Ishikawa (cell line): ENCODE measurements around the gene ETV3.

Experiments
- CEBPB ChIP-seq: IDR thresholded peaks from 2 replicates; pipeline ENCODE4 v1.6.1; 2012
- CREB1 ChIP-seq: IDR thresholded peaks from 2 replicates; pipeline ENCODE4 v1.6.1; 2012; ENCODE audit warnings: low read depth
- EGR1 ChIP-seq: IDR thresholded peaks from 2 replicates; pipeline ENCODE4 v1.6.1; 2012
- EP300 ChIP-seq: IDR thresholded peaks from 2 replicates; pipeline ENCODE4 v1.6.1; 2012; ENCODE audit warnings: borderline replicate concordance
- FOXM1 ChIP-seq: IDR thresholded peaks from 2 replicates; pipeline ENCODE4 v1.6.1; 2012; ENCODE audit warnings: low read depth, borderline replicate concordance
- MAX ChIP-seq: IDR thresholded peaks from 2 replicates; pipeline ENCODE4 v1.6.1; 2012
- NFIC ChIP-seq: IDR thresholded peaks from 2 replicates; pipeline ENCODE4 v1.6.1; 2012
- RAD21 ChIP-seq: IDR thresholded peaks from 2 replicates; pipeline ENCODE4 v1.6.1; 2012; ENCODE audit warnings: low read depth
- TAF1 ChIP-seq: IDR thresholded peaks from 2 replicates; pipeline ENCODE4 v1.6.1; 2012; ENCODE audit warnings: low read depth, mild to moderate bottlenecking
- TCF12 ChIP-seq: IDR thresholded peaks from 2 replicates; pipeline ENCODE4 v1.6.1; 2012; ENCODE audit warnings: low read depth
- TEAD4 ChIP-seq: IDR thresholded peaks from 2 replicates; pipeline ENCODE4 v1.6.1; 2012
- USF1 ChIP-seq: IDR thresholded peaks from 2 replicates; pipeline ENCODE4 v1.6.1; 2012
- YY1 ChIP-seq: IDR thresholded peaks from 2 replicates; pipeline ENCODE4 v1.6.1; 2012; ENCODE audit warnings: low read depth
- ZBTB7A ChIP-seq: IDR thresholded peaks from 2 replicates; pipeline ENCODE4 v1.6.1; 2012; ENCODE audit warnings: low read depth
- TF ChIP-seq, protein P1 (sequence below): IDR thresholded peaks from 2 replicates; pipeline ENCODE4 v1.6.1; 2012; ENCODE audit warnings: low read depth, mild to moderate bottlenecking

ETV3 gene

DNA sequence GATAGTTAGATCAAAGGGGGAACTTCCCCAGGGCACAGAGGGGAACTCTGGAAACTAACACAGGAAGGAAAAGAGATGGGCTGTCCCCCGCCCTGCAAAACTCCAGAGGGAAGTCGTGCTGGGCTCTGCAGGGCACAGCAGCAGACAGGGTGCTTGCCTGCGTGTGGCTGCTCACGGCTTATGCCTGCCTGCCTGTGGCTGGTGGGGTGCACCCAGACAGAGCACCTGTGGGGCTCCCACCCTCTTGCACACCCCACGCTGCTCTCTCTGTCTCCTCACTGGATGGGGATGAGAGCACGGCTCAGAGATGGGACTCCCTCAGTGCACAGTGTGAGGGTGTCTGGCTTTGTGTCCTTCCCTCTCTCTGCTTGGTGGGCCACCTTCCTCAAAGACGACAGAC lies 25.1 kb downstream of the ETV3 start:
- TF ChIP-seq RAD21 (no peak), EGR1 (no peak), TAF1 (no peak)

DNA sequence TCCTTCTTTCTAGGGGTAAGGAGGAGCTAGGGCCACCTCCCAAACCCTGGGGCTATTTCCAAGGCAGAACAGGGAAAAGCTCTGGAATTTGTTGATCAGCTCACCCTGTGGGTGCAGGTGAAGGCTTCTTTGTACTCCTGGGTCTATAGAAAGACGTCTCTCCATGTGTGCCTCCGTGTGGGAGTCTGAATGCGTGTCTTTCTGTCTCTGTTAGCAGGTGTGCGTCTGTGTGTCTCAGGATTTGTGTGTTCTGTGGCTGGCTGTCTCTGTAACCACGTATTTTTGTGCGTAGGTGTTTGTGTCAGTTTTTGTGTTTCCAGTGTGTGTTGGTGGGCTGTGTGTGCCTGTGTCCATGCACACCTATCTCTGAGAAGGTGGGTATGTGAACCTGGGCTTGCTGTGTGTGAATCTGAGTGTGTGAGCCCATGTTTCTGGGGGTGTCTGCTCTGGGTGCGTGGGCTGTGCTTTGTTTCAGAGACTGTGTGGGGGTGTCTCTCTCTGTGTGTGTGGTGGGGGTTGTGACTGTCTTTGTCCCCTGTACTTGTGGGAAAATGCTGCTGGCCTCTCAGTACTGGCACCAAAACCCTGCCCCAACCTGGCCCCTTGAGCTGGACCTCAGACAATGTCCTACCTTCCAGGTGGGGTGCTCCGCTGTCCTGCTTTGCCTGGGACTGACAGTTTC lies 25.9 kb downstream of the ETV3 start:
- TF ChIP-seq MAX (no peak), TAF1 (no peak), YY1 (no peak), USF1 (no peak), FOXM1 (no peak), CREB1 (no peak), TEAD4 (no peak), TCF12 (no peak), ZBTB7A (no peak), CEBPB (no peak), EGR1 (no peak), NFIC (no peak), EP300 (no peak), RAD21 (no peak)
- TF ChIP-seq, protein P1, sequence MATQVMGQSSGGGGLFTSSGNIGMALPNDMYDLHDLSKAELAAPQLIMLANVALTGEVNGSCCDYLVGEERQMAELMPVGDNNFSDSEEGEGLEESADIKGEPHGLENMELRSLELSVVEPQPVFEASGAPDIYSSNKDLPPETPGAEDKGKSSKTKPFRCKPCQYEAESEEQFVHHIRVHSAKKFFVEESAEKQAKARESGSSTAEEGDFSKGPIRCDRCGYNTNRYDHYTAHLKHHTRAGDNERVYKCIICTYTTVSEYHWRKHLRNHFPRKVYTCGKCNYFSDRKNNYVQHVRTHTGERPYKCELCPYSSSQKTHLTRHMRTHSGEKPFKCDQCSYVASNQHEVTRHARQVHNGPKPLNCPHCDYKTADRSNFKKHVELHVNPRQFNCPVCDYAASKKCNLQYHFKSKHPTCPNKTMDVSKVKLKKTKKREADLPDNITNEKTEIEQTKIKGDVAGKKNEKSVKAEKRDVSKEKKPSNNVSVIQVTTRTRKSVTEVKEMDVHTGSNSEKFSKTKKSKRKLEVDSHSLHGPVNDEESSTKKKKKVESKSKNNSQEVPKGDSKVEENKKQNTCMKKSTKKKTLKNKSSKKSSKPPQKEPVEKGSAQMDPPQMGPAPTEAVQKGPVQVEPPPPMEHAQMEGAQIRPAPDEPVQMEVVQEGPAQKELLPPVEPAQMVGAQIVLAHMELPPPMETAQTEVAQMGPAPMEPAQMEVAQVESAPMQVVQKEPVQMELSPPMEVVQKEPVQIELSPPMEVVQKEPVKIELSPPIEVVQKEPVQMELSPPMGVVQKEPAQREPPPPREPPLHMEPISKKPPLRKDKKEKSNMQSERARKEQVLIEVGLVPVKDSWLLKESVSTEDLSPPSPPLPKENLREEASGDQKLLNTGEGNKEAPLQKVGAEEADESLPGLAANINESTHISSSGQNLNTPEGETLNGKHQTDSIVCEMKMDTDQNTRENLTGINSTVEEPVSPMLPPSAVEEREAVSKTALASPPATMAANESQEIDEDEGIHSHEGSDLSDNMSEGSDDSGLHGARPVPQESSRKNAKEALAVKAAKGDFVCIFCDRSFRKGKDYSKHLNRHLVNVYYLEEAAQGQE: no peak

DNA sequence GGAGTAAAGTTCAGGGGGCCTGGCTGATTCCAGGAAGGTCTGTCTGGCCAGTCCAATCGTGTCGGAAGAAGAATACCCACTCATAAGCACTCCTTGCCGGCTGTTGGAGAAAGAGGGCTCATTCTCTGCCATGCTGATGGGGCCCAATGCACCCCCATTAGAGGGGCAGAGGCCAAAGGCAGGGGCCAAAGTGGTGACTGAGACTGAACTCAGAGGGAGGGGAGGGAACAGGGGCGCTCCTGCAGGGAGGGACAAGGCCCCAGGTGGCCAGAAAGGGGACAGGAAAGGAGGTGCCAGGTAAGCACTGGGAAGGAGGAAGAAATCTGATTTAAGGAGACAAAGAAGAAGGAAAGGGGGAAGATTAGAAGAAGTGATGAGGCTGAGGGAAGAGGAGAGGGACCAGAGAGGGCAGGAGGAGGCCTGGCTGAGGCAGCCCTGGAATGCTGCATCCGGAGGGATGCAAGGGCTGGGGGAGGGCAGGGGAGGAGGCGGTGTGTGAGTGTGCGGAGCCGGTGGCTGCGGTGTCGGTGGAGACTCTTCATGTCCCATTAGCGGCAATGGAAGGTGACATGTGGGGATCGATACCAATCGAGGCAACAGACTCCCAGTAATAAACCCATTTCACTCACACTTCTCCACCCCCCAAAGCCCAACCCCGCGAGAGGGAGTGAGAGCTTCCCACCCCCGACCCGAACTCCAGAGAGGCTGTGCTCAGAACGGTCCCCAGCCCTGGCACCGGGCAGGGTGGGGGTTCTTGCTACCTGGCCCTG lies 26.6 kb downstream of the ETV3 start:
- TF ChIP-seq TAF1 (no peak), RAD21 (no peak), FOXM1 (no peak), CREB1 (no peak), NFIC (no peak), YY1 (no peak), ZBTB7A (no peak), TEAD4 (no peak), MAX (no peak), TCF12 (no peak), USF1 (no peak), EGR1 (no peak), CEBPB (no peak), EP300 (no peak)
- TF ChIP-seq, protein P1: no peak

GRCh38 chr1:157110686-157111085 lies 27.5 kb downstream of the ETV3 start:
- TF ChIP-seq TEAD4 (no peak), CEBPB (no peak), NFIC (no peak), MAX (no peak), EP300 (no peak), YY1 (no peak), TAF1 (no peak), TCF12 (no peak), USF1 (no peak)
- TF ChIP-seq, protein P1: no peak
